Measurements from ENCODE around the gene AK3. TPM values are rescaled to one million over a fixed set of nuclear protein-coding genes. Genes with fewer than 3 reads are reported as not detected.
A peak's percentile ranks its signal among the peaks of the same experiment; 100 is the strongest.

The AK3 gene
- total and polyA plus RNA-seq, 10 of the 15 experiments (the other 5 are each of a cell fraction or from before 2014, with no cell fraction given), result 14.2 to 86.6 (median 43.9) TPM

DNA sequence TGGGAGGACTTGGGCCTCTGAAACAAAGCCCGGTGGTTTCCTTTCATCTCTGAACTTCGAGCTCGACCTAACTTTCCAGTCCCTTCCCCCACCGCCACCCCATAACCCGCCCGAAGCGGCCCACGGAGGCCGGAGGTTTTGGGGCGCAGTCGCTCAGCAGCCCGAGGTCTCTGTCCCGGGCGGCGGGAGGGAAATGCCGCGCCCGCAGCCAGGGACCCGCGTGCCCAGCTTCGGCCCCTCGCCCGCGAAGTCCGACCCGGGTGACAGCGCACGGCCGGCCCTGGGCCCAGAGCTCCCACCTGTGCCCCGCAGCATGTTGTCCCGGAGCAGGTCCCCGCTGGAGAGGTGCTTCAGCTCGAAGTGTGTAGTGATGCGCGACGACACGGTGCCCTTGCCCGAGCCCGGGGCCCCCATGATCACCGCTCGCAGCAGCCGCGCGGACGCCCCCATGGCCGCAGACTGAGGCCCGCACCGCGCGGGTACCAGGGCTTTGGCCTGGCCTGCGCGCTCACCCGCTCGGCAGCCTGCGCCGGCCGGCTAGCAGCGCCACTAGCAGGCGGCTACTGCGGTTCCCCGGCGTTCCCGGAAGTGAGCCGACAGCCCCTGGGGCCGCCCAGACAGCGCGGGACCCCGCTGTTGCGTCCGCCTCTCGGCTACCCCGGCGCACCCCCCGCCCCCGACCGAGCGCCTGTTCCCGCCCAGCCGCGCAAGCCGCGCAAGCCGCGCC lies at the start of gene AK3 (continued):
- no peak for TF ChIP-seq POLR2AphosphoS2 (IDR thresholded peaks at IDR 0.05; ENCODE audit: low read depth, low read length)
- TF ChIP-seq MEF2B (IDR thresholded peaks at IDR 0.05; ENCODE audit: partially characterized antibody, poor library complexity, severe bottlenecking), result peak; percentile 10
- TF ChIP-seq EED (IDR thresholded peaks at IDR 0.05; ENCODE audit: low read depth), result no peak
- peak; percentile 88 for TF ChIP-seq POLR2AphosphoS5 (IDR thresholded peaks at IDR 0.05; ENCODE audit: low read length)
- TF ChIP-seq SMAD5 (IDR thresholded peaks at IDR 0.05; ENCODE audit: low read depth), result peak; percentile 58; the same call in 1 of the 2 replicates
- TF ChIP-seq SRF (IDR thresholded peaks at IDR 0.05; ENCODE audit: low read depth in 2 of 2, low read length in 2 of 2), result no peak
- TF ChIP-seq, protein P1, sequence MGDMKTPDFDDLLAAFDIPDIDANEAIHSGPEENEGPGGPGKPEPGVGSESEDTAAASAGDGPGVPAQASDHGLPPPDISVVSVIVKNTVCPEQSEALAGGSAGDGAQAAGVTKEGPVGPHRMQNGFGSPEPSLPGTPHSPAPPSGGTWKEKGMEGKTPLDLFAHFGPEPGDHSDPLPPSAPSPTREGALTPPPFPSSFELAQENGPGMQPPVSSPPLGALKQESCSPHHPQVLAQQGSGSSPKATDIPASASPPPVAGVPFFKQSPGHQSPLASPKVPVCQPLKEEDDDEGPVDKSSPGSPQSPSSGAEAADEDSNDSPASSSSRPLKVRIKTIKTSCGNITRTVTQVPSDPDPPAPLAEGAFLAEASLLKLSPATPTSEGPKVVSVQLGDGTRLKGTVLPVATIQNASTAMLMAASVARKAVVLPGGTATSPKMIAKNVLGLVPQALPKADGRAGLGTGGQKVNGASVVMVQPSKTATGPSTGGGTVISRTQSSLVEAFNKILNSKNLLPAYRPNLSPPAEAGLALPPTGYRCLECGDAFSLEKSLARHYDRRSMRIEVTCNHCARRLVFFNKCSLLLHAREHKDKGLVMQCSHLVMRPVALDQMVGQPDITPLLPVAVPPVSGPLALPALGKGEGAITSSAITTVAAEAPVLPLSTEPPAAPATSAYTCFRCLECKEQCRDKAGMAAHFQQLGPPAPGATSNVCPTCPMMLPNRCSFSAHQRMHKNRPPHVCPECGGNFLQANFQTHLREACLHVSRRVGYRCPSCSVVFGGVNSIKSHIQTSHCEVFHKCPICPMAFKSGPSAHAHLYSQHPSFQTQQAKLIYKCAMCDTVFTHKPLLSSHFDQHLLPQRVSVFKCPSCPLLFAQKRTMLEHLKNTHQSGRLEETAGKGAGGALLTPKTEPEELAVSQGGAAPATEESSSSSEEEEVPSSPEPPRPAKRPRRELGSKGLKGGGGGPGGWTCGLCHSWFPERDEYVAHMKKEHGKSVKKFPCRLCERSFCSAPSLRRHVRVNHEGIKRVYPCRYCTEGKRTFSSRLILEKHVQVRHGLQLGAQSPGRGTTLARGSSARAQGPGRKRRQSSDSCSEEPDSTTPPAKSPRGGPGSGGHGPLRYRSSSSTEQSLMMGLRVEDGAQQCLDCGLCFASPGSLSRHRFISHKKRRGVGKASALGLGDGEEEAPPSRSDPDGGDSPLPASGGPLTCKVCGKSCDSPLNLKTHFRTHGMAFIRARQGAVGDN (IDR thresholded peaks at IDR 0.05), result peak; percentile 88
- TF ChIP-seq, protein P2, sequence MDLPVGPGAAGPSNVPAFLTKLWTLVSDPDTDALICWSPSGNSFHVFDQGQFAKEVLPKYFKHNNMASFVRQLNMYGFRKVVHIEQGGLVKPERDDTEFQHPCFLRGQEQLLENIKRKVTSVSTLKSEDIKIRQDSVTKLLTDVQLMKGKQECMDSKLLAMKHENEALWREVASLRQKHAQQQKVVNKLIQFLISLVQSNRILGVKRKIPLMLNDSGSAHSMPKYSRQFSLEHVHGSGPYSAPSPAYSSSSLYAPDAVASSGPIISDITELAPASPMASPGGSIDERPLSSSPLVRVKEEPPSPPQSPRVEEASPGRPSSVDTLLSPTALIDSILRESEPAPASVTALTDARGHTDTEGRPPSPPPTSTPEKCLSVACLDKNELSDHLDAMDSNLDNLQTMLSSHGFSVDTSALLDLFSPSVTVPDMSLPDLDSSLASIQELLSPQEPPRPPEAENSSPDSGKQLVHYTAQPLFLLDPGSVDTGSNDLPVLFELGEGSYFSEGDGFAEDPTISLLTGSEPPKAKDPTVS (IDR thresholded peaks at IDR 0.05; ENCODE audit: low read depth, low read length), result no peak
- peak; percentile 82 for TF ChIP-seq TAF1 (IDR thresholded peaks at IDR 0.05; ENCODE audit: borderline replicate concordance, low read depth, low read length)
- peak; percentile 83 for TF ChIP-seq IKZF1 (conservative IDR thresholded peaks at IDR 0.05)
- no peak for TF ChIP-seq FOXK2 (IDR thresholded peaks at IDR 0.05)
- TF ChIP-seq, protein P3, sequence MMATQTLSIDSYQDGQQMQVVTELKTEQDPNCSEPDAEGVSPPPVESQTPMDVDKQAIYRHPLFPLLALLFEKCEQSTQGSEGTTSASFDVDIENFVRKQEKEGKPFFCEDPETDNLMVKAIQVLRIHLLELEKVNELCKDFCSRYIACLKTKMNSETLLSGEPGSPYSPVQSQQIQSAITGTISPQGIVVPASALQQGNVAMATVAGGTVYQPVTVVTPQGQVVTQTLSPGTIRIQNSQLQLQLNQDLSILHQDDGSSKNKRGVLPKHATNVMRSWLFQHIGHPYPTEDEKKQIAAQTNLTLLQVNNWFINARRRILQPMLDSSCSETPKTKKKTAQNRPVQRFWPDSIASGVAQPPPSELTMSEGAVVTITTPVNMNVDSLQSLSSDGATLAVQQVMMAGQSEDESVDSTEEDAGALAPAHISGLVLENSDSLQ (IDR thresholded peaks at IDR 0.05), result no peak; the same call in 1 of the 2 replicates
- TF ChIP-seq ZNF207 (IDR thresholded peaks at IDR 0.05; ENCODE audit: borderline replicate concordance), result peak; percentile 66; the same call in 1 of the 2 replicates
- no peak for TF ChIP-seq NFYB (IDR thresholded peaks at IDR 0.05; ENCODE audit: insufficient read depth, low read depth, low read length)
- TF ChIP-seq FOXM1 (IDR thresholded peaks at IDR 0.05; ENCODE audit: low read depth, low read length), result 0 out of 2 replicates have a peak, but pooled peaks have one; percentile 28
- peak; percentile 97 for TF ChIP-seq GATAD2B (conservative IDR thresholded peaks at IDR 0.05; ENCODE audit: low read depth)
- TF ChIP-seq, protein P4, sequence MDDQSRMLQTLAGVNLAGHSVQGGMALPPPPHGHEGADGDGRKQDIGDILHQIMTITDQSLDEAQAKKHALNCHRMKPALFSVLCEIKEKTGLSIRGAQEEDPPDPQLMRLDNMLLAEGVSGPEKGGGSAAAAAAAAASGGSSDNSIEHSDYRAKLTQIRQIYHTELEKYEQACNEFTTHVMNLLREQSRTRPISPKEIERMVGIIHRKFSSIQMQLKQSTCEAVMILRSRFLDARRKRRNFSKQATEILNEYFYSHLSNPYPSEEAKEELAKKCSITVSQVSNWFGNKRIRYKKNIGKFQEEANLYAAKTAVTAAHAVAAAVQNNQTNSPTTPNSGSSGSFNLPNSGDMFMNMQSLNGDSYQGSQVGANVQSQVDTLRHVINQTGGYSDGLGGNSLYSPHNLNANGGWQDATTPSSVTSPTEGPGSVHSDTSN (IDR thresholded peaks at IDR 0.05; ENCODE audit: insufficient replicate concordance, low read depth, low read length), result no peak
- TF ChIP-seq HDAC6 (IDR thresholded peaks at IDR 0.05; ENCODE audit: unreplicated experiment), result no peak
- no peak for TF ChIP-seq SMAD1 (IDR thresholded peaks at IDR 0.05; ENCODE audit: low read depth, partially characterized antibody)
- no peak for TF ChIP-seq ASH2L (IDR thresholded peaks at IDR 0.05; ENCODE audit: borderline replicate concordance, low read depth)
- peak; percentile 91; the same call in 1 of the 2 replicates for TF ChIP-seq DPF2 (IDR thresholded peaks at IDR 0.05)
- TF ChIP-seq IKZF2 (IDR thresholded peaks at IDR 0.05), result no peak
